Thoracic aorta (tissue), 2 donors: Measurements from ENCODE around the gene RAD9B. TPM values are rescaled to one million over a fixed set of nuclear protein-coding genes. Genes with fewer than 3 reads are reported as not detected.

Experiments used
- ATAC-seq: fragments of 150-250 bp; one replicate; pipeline ENCODE4 v1.8.0; 2017; ENCODE audit warnings: low read depth; ENCODE audit not compliant: insufficient number of reproducible peaks, low FRiP score
- DNase-seq: peaks from one replicate; pipeline ENCODE4 v3.0.0-alpha.2; 2020; ENCODE audit warnings: low spot score
- H3K27ac ChIP-seq, 2 donors: fragments of 200-600 bp; sonication (generic); 1 replicate in 1 of 2; 2 replicates in 1 of 2; pipeline ENCODE4 v1.5.1; 2016; ENCODE audit warnings: mild to moderate bottlenecking in 2 of 2, moderate library complexity in 2 of 2
- H3K27me3 ChIP-seq: fragments of 200-600 bp; sonication (generic); replicated peaks from 2 replicates; pipeline ENCODE4 v1.6.0; 2016; ENCODE audit warnings: mild to moderate bottlenecking; ENCODE audit not compliant: insufficient read depth
- H3K36me3 ChIP-seq: fragments of 200-600 bp; sonication (generic); one replicate; pipeline ENCODE4 v1.5.1; 2016
- H3K4me1 ChIP-seq, 2 donors: fragments of 200-600 bp; sonication (generic); 1 replicate in 1 of 2; 2 replicates in 1 of 2; pipeline versions ENCODE4 v1.5.1 to v1.6.0; 2016; ENCODE audit warnings: low read depth in 2 of 2, mild to moderate bottlenecking in 1 of 2; ENCODE audit not compliant: control insufficient read depth in 1 of 2
- H3K4me3 ChIP-seq: fragments of 200-600 bp; sonication (generic); 2 replicates; pipeline ENCODE4 v1.5.1; 2016; ENCODE audit warnings: mild to moderate bottlenecking
- H3K9me3 ChIP-seq: fragments of 200-600 bp; sonication (generic); 2 replicates; pipeline ENCODE4 v1.5.1; 2016
- CTCF ChIP-seq: fragments of 200-600 bp; sonication (generic); IDR thresholded peaks from one replicate; pipeline ENCODE4 v1.5.1; 2019; ENCODE audit warnings: antibody characterized with exemption
- total RNA-seq, 2 donors: library from RNA; depleted of rRNA; stranded (reverse); fragments of >200 nt; gene quantifications; one replicate each; pipeline versions ENCODE4 v1.1.0 to v1.2.3, GENCODE V29; 2016

RAD9B gene
- total RNA-seq, 2 donors from 2014 or later, result 0.21 TPM; not detected in 1

- DNase-seq (no peak), ATAC-seq (no peak)
- Histone ChIP-seq H3K27ac (no peak overlapping the region), H3K4me3 (no peak overlapping the region), H3K27me3 (no peaks in the 10 kb centered on the region), H3K4me1 (peaks cover 9 to 16% of the 10 kb centered on the region in 2 donors), H3K36me3 (no peaks in the 10 kb centered on the region), H3K9me3 (no peaks in the 10 kb centered on the region)
- TF ChIP-seq CTCF, result no peak
These were observed 47.6 kb downstream of the RAD9B start for GRCh38 chr12:110549716-110550115.

GRCh38 chr12:110550981-110551380, 48.9 kb downstream of the RAD9B start:
- Histone ChIP-seq H3K4me3 (no peak overlapping the region), H3K9me3 (no peaks in the 10 kb centered on the region), H3K27me3 (no peaks in the 10 kb centered on the region), H3K4me1 (peaks cover 15 to 19% of the 10 kb centered on the region in 2 donors), H3K27ac (no peak overlapping the region), H3K36me3 (no peaks in the 10 kb centered on the region)
- TF ChIP-seq CTCF, result no peak
- ATAC-seq (no peak), DNase-seq (no peak)

Other genes starting within 250 kb of the RAD9B start
- gene ATP2A2, start 221.1 kb upstream of the RAD9B start, total RNA-seq, result 100 to 1,000 TPM; 226 to 290 TPM
- gene ANAPC7, start 98.6 kb upstream of the RAD9B start, total RNA-seq, result 10 to 100 TPM; 41.0 to 66.9 TPM
- gene ARPC3, start 52.0 kb upstream of the RAD9B start, total RNA-seq, result 100 to 1,000 TPM; 152 to 247 TPM
- gene GPN3, start 34.1 kb upstream of the RAD9B start, total RNA-seq, result 10 to 100 TPM; 12.5 to 12.9 TPM
- 10 to 100 TPM in 1 of 2 donors, 1 to 10 TPM in 1; 3.7 to 12.6 TPM for gene FAM216A, start 33.5 kb upstream of the RAD9B start, total RNA-seq
- gene VPS29, start 220 bp upstream of the RAD9B start, total RNA-seq, result 10 to 100 TPM; 77.7 to 82.6 TPM
- gene PPTC7, start 81.0 kb downstream of the RAD9B start, total RNA-seq, result 10 to 100 TPM; 11.8 to 30.4 TPM
- 10 to 100 TPM; 40.9 to 42.0 TPM for gene TCTN1, start 111.8 kb downstream of the RAD9B start, total RNA-seq
- gene HVCN1, start 186.8 kb downstream of the RAD9B start, total RNA-seq, result 10 to 100 TPM; 12.3 to 14.5 TPM
- 100 to 1,000 TPM in 1 of 2 donors, 10 to 100 TPM in 1; 76.4 to 105 TPM for gene PPP1CC, start 240.6 kb downstream of the RAD9B start, total RNA-seq